Calu3 (cell line): ENCODE results near the gene NMRAL1. TPM values are rescaled to one million over a fixed set of nuclear protein-coding genes. Genes with fewer than 3 reads are reported as not detected.

ENCODE experiments used
- BruUV-seq: library from RNA; stranded (reverse); fragments of 400-500 nt; replicated peaks from 2 replicates; lab custom pipeline; 2021; lab: Mats Ljungman, UMichigan
- CTCF ChIA-PET: fragments of 300-600 bp; sonication (Branson Sonifier 250); formaldehyde crosslinking; loops from one replicate; lab custom pipeline; 2022; ENCODE audit warnings: antibody characterized with exemption; lab: Charles Lee
- DNase-seq: peaks from one replicate; pipeline ENCODE4 v3.0.0; 2022
- H3K27ac Mint-ChIP-seq: one replicate; pipeline ENCODE4 v1.8.0; 2022; ENCODE audit warnings: mixed read lengths; ENCODE audit not compliant: unreplicated experiment
- H3K27me3 Mint-ChIP-seq: one replicate; pipeline ENCODE4 v1.8.0; 2022; ENCODE audit warnings: mixed read lengths; ENCODE audit not compliant: unreplicated experiment
- H3K36me3 Mint-ChIP-seq: one replicate; pipeline ENCODE4 v1.8.0; 2022; ENCODE audit warnings: mild to moderate bottlenecking, moderate library complexity, mixed read lengths; ENCODE audit not compliant: insufficient read depth, unreplicated experiment
- H3K4me1 Mint-ChIP-seq: one replicate; pipeline ENCODE4 v1.8.0; 2022; ENCODE audit warnings: mild to moderate bottlenecking, low read depth, mixed read lengths; ENCODE audit not compliant: unreplicated experiment
- H3K4me3 Mint-ChIP-seq: one replicate; pipeline ENCODE4 v1.8.0; 2022; ENCODE audit warnings: mild to moderate bottlenecking, low read depth, moderate library complexity, mixed read lengths; ENCODE audit not compliant: unreplicated experiment
- H3K9me3 Mint-ChIP-seq: one replicate; pipeline ENCODE4 v1.8.0; 2022; ENCODE audit warnings: low read depth, mixed read lengths; ENCODE audit not compliant: unreplicated experiment
- intact Hi-C: fragments of 100-400 bp; cut with micrococcal nuclease; formaldehyde crosslinking; loops from one replicate; pipeline ENCODE4 v1.10.0; 2022; ENCODE audit not compliant: unreplicated experiment
- total RNA-seq: library from RNA; stranded (reverse); gene quantifications from 2 replicates; pipeline ENCODE4 v1.2.3, GENCODE V29; 2022
- TF ChIP-seq, protein P1 (sequence below): fragments of 200-600 bp; IDR thresholded peaks from one replicate; pipeline ENCODE4 v1.8.0; 2022; ENCODE audit warnings: antibody characterized with exemption; ENCODE audit not compliant: unreplicated experiment

Gene NMRAL1
- total RNA-seq, 1 experiment from 2014 or later = 101 TPM

DNA sequence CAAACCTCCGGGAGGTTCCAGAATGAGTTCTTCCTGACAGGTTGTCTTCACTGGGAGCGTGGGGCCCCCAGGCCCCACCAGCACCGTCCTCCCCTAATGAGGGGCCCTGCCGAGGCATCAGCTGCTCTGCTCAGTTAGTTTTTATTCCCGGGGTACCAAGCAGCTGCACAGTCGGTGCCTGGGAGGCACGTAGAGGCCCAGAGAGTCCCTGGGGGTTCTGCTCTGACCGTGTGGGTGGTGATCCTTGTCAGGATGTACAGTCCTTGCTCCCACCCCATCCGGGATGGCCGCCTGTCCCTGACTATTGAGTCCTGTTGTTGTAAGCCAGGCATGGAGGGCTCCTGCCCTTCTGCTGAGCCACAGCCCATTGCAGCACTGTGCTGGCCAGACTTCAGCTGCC lies 18.5 kb downstream of the NMRAL1 start:
- CTCF ChIA-PET = no interaction called here
- H3K36me3 Mint-ChIP-seq = peaks cover 81% of the 10 kb centered on the region
- H3K9me3 Mint-ChIP-seq = no peaks in the 10 kb centered on the region
- TF ChIP-seq, protein P1, sequence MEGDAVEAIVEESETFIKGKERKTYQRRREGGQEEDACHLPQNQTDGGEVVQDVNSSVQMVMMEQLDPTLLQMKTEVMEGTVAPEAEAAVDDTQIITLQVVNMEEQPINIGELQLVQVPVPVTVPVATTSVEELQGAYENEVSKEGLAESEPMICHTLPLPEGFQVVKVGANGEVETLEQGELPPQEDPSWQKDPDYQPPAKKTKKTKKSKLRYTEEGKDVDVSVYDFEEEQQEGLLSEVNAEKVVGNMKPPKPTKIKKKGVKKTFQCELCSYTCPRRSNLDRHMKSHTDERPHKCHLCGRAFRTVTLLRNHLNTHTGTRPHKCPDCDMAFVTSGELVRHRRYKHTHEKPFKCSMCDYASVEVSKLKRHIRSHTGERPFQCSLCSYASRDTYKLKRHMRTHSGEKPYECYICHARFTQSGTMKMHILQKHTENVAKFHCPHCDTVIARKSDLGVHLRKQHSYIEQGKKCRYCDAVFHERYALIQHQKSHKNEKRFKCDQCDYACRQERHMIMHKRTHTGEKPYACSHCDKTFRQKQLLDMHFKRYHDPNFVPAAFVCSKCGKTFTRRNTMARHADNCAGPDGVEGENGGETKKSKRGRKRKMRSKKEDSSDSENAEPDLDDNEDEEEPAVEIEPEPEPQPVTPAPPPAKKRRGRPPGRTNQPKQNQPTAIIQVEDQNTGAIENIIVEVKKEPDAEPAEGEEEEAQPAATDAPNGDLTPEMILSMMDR = no peak
- no TSS peak for BruUV-seq
- no peak overlapping the region for H3K4me3 Mint-ChIP-seq
- no peaks in the 10 kb centered on the region for H3K27me3 Mint-ChIP-seq
- DNase-seq = no peak
- intact Hi-C loops = no loop called here
- H3K4me1 Mint-ChIP-seq = no peaks in the 10 kb centered on the region
- no peak overlapping the region for H3K27ac Mint-ChIP-seq

DNA sequence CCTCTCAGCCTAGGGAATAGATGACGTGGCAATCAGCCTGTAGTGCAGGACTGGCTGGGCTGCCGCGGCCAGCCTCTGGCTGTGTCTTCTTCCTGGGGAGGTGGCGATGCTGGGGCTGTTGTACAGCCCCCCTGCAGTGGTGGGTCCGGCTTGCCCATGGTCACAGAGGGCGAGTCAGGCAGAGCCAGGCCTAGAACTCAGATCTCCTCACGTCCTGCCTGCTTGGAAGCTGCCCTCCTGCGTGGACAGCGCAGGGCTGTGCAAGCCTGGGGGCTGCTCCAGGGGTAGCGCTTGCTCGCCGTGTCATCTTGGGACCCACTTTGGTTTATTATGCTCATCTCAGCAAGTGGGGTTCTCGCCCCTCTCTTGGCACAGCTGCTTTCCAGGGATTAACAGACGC lies 19.3 kb downstream of the NMRAL1 start:
- no peak for DNase-seq
- intact Hi-C loops = no loop called here
- TF ChIP-seq, protein P1 = no peak
- no peak overlapping the region for H3K27ac Mint-ChIP-seq
- H3K4me3 Mint-ChIP-seq = no peak overlapping the region
- peaks cover 81% of the 10 kb centered on the region for H3K36me3 Mint-ChIP-seq
- CTCF ChIA-PET = no interaction called here
- H3K27me3 Mint-ChIP-seq = no peaks in the 10 kb centered on the region
- H3K4me1 Mint-ChIP-seq = no peaks in the 10 kb centered on the region
- no peaks in the 10 kb centered on the region for H3K9me3 Mint-ChIP-seq
- no TSS peak for BruUV-seq

DNA sequence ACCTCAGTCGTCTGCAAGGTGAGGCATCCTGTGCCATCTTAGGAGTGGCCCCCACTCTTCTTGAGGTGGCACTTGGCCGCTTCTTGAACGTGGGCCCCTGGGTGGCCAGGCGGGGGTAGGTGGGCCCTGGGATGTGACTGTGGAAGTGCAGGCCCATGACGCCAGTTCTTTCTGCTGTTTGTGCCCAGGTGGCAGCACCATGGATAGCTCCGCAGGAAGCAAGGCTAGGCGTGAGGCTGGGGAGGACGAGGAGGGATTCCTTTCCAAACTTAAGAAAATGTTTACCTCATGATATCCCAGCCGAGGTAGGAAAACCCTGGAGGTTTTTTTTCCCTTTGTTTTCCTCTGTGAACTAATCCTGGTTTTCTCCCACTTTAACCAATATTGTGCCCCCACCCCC lies 19.8 kb downstream of the NMRAL1 start:
- Mint-ChIP-seq H3K4me3 (no peak overlapping the region), H3K9me3 (no peaks in the 10 kb centered on the region), H3K27me3 (no peaks in the 10 kb centered on the region), H3K4me1 (no peaks in the 10 kb centered on the region), H3K27ac (no peak overlapping the region), H3K36me3 (peaks cover 81% of the 10 kb centered on the region)
- TF ChIP-seq, protein P1 = no peak
- CTCF ChIA-PET = no interaction called here
- intact Hi-C loops = no loop called here
- no TSS peak for BruUV-seq
- DNase-seq = no peak

DNA sequence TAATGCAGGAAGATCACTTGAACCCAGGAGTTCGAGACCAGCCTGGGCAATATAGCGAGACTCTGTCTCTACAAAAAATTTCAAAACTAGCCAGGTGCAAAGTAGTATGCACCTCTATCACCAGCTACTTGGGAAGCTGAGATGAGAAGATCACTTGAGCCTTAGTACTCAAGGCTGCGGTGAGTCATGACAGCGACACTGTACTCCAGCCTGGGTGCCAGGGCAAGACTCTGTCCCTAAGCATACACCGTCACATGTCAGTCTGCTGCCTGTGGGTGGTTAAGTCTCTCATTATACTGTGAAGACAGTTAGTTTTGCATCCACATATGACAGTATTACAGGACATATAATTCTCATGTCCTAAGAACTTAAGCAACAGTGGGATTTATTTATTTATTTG lies 21.8 kb downstream of the NMRAL1 start:
- Mint-ChIP-seq H3K36me3 (peaks cover 83% of the 10 kb centered on the region), H3K4me1 (no peaks in the 10 kb centered on the region), H3K27me3 (no peaks in the 10 kb centered on the region), H3K4me3 (no peak overlapping the region), H3K27ac (no peak overlapping the region), H3K9me3 (no peaks in the 10 kb centered on the region)
- BruUV-seq = no TSS peak
- intact Hi-C loops = no loop called here
- CTCF ChIA-PET = no interaction called here
- no peak for DNase-seq
- TF ChIP-seq, protein P1 = no peak
